Raji (cell line): Measurements from ENCODE around the gene HMX1.

ENCODE experiments used
- POLR2A ChIP-seq: IDR thresholded peaks from 2 replicates; pipeline ENCODE4 v1.6.1; 2011; ENCODE audit warnings: low read depth, low read length, control low read depth; ENCODE audit not compliant: insufficient read depth

HMX1 gene

DNA sequence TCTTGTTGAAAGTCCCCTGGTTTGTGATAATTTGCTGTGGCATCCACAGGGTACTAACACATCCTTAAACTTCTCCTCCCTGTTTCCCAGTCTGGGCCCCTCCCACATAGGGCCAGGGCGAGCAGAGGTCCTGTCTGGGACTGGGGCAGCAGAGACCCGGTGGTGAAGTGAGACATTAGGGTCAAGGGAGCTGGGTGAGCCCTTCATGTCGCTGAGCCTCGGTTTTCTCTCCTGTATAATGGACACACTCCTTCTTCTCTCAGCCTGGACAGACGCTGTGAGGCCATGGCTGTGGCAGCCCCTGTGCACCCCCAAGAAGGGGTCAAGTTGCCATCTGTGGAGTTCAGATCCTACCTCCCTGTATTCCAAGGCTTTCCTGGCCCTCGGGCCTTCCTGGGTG, 33.0 kb upstream of the HMX1 start:
- no peak for TF ChIP-seq POLR2A

DNA sequence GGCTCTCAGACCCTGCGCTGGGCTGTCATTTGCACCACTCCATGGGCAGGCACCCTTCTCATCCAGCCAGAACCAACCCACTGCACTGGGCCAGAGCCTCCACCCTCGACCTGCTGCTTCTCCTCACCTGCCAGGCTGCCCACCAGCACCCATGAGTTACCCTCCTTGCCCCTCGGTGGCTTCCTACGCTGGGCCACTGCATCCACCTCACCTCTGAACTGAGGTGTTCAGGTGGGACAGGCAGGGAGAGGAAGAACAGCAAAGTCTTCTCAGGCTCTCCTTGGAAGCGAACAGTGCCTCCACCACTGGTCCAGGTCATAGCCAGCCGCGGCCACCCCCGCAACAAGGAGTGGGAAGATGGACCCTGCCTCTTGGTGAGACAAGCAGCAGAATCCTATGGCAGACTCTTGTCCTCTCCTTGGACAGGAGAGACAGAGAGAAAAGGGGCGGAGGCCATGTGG, 32.4 kb upstream of the HMX1 start:
- no peak for TF ChIP-seq POLR2A

DNA sequence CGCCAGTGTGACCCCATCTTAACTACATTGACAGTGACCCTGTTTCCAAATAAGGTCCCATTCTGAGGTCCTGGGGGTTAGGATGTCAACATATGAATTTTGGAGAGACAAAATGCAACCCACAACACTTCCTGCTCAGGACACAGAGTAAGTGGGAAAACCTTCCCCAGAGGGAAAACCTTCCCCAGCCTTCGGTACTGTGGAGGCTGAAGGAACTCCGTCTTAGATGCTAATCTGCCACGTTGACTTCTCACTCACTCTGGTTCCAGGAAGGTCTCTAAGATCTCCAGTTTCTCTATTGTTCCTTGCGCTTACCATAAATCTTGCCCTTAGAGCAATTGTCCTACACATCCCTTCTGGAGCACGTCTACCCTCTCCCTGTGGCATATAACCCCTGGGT, 29.7 kb upstream of the HMX1 start:
- no peak for TF ChIP-seq POLR2A

- TF ChIP-seq POLR2A = no peak
Observed at GRCh38 chr4:8900588-8900987, 28.9 kb upstream of the HMX1 start.

DNA sequence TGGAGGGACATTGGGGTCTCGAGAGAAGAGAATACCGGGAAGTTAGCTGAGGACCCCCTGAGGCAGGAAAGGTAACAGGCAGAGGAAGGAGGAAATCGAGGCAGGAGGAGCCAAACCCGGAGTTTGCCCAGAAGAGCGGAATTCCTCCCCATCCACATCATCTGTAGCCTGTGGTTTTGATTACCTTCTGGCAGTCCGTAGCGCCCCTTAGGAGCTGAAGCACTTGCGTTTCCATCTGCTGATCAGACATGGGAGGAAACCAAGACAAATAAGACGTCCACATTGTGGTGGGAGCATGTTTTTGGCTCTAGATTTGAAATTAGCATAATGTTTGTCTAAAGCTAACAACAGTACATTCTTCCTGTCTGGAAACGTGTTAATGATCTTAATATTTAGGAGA, 26.8 kb upstream of the HMX1 start:
- no peak for TF ChIP-seq POLR2A

DNA sequence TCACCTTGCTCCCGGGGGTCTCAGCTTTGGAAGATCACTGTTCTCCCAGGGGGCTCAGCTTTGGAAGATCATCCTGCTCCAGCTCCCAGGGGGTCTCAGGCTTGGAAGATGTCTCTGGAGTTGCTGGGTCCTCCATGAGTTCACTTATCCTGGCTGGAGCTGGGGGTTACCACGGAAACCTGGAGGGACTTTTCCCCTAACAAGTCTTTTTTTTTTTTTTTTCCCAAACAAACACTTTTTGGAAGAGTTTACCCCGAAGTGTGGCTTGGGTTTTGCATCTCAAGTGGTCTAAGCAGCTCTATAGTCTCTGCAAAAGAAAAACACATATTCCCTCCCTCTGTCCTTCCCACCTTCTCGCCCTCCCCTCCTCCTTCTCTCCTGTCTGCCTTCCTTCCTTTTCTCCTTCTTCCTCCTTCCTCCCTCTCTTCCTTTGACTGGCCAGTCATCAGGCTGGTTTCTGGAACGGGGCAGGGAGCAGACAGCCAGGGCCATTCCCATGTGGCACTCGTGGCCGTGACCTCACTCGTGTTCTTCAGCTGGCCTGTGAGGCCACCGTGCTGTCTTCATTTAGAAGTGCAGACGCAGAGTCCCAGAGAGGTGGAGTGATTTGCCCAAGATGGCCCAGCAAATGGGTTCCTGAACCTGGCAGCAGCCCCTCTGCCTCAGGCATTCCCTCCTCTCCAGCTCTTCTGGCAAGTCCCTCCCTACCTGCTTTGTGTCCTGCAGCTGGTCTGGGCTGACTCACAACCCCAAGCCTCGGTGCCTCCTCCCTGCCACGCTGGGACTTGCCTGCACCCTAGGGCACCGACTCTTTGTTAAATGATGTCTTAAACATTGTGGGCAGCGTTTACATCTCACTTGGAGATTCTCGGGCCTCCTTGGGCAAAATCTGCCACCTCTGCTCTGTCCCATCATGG, 25.9 kb upstream of the HMX1 start:
- TF ChIP-seq POLR2A = no peak

DNA sequence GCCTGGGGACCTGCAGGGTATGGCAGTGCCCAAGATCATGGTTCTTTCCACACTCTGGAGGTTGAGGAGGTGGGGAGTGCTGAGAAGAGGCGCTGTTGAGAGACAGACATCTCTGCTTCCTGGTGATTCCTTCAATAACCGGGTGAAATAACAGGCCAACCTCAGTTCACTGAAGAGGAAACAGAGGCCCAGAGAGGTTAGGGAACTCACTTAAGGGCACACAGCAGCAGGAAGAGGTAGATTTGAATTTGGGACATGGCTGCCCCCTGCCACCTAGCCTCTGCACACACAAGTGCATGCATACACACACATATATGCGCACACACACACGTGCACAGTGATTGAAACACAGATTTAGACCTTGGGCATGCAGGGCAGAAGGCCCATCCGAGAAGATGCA, 24.9 kb upstream of the HMX1 start:
- TF ChIP-seq POLR2A = no peak

- TF ChIP-seq POLR2A = no peak
Observed at GRCh38 chr4:8896071-8896470, 24.4 kb upstream of the HMX1 start.

- TF ChIP-seq POLR2A = no peak
Observed at GRCh38 chr4:8895295-8895694, 23.7 kb upstream of the HMX1 start.

DNA sequence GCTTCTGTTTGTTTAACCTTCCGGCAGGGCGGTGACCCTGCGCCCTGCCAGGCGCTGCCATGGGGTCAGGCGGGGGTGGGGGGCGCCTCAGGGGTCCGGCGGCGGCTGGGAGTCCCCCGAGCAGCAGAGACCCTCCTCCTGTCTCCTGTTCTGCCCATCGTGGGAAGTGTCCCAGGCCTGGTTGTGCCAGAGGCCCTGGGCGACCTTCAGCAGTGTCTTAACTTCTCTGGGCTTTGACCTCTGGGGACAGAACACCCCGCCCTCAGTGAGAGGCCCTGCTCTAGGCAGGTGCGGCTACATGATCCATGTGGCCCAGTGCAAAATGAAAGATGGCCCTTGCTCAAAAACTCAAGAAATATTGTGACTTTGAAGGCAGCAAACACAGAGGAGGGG, 22.8 kb upstream of the HMX1 start:
- no peak for TF ChIP-seq POLR2A

DNA sequence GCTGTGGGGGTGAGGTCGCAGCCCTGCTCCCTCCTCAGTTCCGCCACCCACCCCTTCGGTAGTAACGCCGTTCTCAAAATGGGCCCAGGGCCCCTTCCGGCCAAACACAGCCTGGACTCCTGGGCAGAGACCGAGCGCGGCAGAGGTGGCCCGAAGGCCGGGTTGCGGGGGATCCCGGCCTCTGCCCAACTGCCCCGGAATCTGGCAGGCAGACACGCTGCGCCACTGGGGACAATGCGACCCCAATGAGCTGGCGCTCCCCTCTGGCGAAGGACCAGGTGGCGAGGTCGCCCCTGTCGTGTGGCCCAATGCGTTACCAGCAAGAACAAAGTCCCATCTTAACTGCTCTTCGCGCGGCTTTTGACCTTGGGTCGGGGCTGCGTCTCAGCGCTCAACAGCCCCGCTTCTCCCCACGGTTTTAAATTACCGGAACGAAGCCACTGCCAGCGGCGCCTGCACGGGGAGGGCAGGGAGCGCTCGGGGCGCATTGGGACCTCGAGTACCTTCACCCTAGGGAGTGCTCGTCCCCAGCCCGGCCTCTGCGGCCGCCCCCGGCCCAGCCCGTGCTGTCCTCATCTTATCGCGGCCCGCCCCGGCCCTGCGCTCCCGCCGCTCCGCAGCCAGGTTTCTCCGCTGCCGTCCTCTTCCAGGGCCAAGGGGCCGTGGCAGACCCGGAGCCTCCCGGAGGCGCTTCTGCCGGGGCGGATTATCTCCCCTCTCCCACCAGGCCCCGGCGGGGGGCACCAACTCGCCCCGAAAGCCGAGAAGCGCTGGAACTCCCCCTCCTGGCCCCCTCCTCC, 22.2 kb upstream of the HMX1 start:
- TF ChIP-seq POLR2A = no peak

GRCh38 chr4:8893227-8893623, 21.6 kb upstream of the HMX1 start:
- TF ChIP-seq POLR2A = no peak

DNA sequence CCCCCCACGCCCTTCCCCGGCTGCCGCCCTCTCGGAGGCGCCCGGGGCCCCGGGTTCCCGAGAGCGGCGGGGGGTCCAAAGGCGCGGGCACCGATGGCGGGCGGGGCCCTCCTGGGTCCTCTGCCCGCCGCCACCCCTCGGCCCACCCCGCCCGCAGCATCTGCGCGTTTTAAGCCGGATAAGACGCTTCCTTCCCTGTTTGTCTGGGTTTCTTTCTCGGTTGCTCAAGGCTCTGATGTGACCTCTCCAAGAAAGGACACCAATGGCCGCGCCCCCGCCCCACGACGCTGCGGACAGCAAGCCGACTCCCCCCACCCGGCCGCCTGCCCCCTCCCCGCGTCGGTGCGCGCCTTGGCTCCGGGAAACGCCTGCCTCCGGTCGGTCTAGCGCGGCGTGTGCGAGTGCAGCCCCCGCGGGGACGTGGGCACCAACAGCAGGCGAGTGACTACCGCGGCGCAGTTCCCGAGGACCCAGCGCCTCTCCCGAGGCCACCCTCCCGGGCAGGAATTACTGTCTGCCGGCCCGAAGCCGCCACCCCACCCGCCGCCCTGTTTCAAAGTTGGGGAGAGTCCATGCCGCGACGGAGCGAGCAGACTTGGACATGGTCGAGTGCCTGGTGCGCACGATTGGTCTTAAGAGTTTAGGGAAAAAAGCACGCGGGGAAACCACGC, 21.1 kb upstream of the HMX1 start:
- TF ChIP-seq POLR2A = no peak

- no peak for TF ChIP-seq POLR2A
Observed at GRCh38 chr4:8891646-8892555, 20.3 kb upstream of the HMX1 start.
